HEK293T (cell line): ENCODE results near the gene HSBP1L1.

Experiments
- ARNT ChIP-seq: fragments of 450-650 bp; IDR thresholded peaks from 2 replicates; pipeline ENCODE4 v1.6.1; 2017; ENCODE audit warnings: mild to moderate bottlenecking
- BHLHE40 ChIP-seq: fragments of 450-650 bp; IDR thresholded peaks from 2 replicates; pipeline ENCODE4 v1.6.1; 2016; ENCODE audit warnings: mild to moderate bottlenecking, moderate library complexity, borderline replicate concordance
- ELF4 ChIP-seq: fragments of 450-650 bp; IDR thresholded peaks from 2 replicates; pipeline ENCODE4 v1.6.1; 2017; ENCODE audit warnings: antibody characterized with exemption
- FOXA1 ChIP-seq: fragments of 450-650 bp; IDR thresholded peaks from 2 replicates; pipeline ENCODE4 v1.6.1; 2016; ENCODE audit warnings: mild to moderate bottlenecking
- FOXM1 ChIP-seq: fragments of 450-650 bp; IDR thresholded peaks from 2 replicates; pipeline ENCODE4 v1.6.1; 2017; ENCODE audit warnings: mild to moderate bottlenecking, borderline replicate concordance
- HDGF ChIP-seq: fragments of 450-650 bp; IDR thresholded peaks from 2 replicates; pipeline ENCODE4 v1.6.1; 2017; ENCODE audit warnings: antibody characterized with exemption, borderline replicate concordance
- L3MBTL2 ChIP-seq: fragments of 450-650 bp; conservative IDR thresholded peaks from 2 replicates; pipeline ENCODE4 v1.6.1; 2016; ENCODE audit warnings: mild to moderate bottlenecking
- LEF1 ChIP-seq: fragments of 450-650 bp; IDR thresholded peaks from 2 replicates; pipeline ENCODE4 v1.6.1; 2017; ENCODE audit warnings: mild to moderate bottlenecking, borderline replicate concordance
- NFRKB ChIP-seq: fragments of 450-650 bp; IDR thresholded peaks from 2 replicates; pipeline ENCODE4 v1.6.1; 2016; ENCODE audit warnings: mild to moderate bottlenecking, moderate library complexity
- SP1 ChIP-seq: fragments of 450-650 bp; IDR thresholded peaks from 2 replicates; pipeline ENCODE4 v1.6.1; 2017
- SUZ12 ChIP-seq: fragments of 450-650 bp; IDR thresholded peaks from 2 replicates; pipeline ENCODE4 v1.6.1; 2016; ENCODE audit warnings: mild to moderate bottlenecking

- TF ChIP-seq SP1, result no peak
- no peak for TF ChIP-seq SUZ12
- no peak for TF ChIP-seq BHLHE40
- no peak for TF ChIP-seq FOXA1
- TF ChIP-seq FOXM1, result no peak
- TF ChIP-seq L3MBTL2, result no peak
- no peak for TF ChIP-seq HDGF
- TF ChIP-seq ARNT, result no peak
- TF ChIP-seq NFRKB, result no peak
- TF ChIP-seq LEF1, result no peak
- no peak for TF ChIP-seq ELF4
Observed at GRCh38 chr18:79938196-79938595, 26.2 kb upstream of the HSBP1L1 start.
